ENCODE results near the gene TDRKH.

TDRKH gene

GRCh38 chr1:151838222-151839081, 48.2 kb upstream of the TDRKH start:
- peak overlapping the region; percentile 26 for H3K9ac ChIP-seq (ENCODE audit: low read depth, low read length, poor library complexity)
- H3K9me3 ChIP-seq (replicated peaks in 1 of 2; ENCODE audit: control insufficient read depth in 2 of 2, insufficient read depth in 1 of 2, low read depth in 1 of 2, low read length in 2 of 2): peaks cover 0 to 6% of the 10 kb centered on the region in 2 donors
- peak overlapping the region; percentile 79 for H2BK15ac ChIP-seq (ENCODE audit: low read length)
- no peak overlapping the region for H4K91ac ChIP-seq (ENCODE audit: low read depth, low read length, poor library complexity)
- no CpG with 5 or more reads among the region's 117 CpGs for WGBS, 2 donors (ENCODE audit: extremely low coverage in 2 of 2, insufficient read length in 2 of 2, insufficient replicate concordance in 1 of 2)
- peak overlapping the region; percentile 88 for H2AFZ ChIP-seq (ENCODE audit: low read length)
- no peaks in the 10 kb centered on the region for H3K79me1 ChIP-seq (ENCODE audit: low read depth, low read length)
- H3K4ac ChIP-seq (ENCODE audit: low read length): no peak overlapping the region
- H3K4me1 ChIP-seq (ENCODE audit: control insufficient read depth in 2 of 2, insufficient read depth in 1 of 2, low read depth in 1 of 2, low read length in 2 of 2): peaks cover 8 to 16% of the 10 kb centered on the region in 2 donors
- H3K23ac ChIP-seq (ENCODE audit: low read depth, low read length, poor library complexity): peak overlapping the region; percentile 86
- no peak overlapping the region for H3K14ac ChIP-seq (ENCODE audit: low read length)
- no peak overlapping the region for H2AK5ac ChIP-seq (ENCODE audit: low read depth, low read length)
- H3K36me3 ChIP-seq (replicated peaks in 1 of 2; ENCODE audit: control insufficient read depth in 2 of 2, insufficient read depth in 2 of 2, low read length in 2 of 2): no peaks in the 10 kb centered on the region
- no peak overlapping the region for H2BK120ac ChIP-seq (ENCODE audit: low read depth, low read length)
- peaks cover 22 to 82% (median 42%) of the 10 kb centered on the region in 3 experiments for H3K27me3 ChIP-seq (ENCODE audit: control insufficient read depth in 3 of 3, insufficient read depth in 3 of 3, low read depth in 1 of 3, low read length in 3 of 3)
- no peak overlapping the region for H3K27ac ChIP-seq (replicated peaks; ENCODE audit: low read length)
- H3K18ac ChIP-seq (ENCODE audit: low read length): peak overlapping the region; percentile 81
- H2BK12ac ChIP-seq (ENCODE audit: low read length): no peak overlapping the region
- no peak overlapping the region for H2BK5ac ChIP-seq (ENCODE audit: low read length)
- no peak for DNase-seq (ENCODE audit: low spot score)
- H3K4me3 ChIP-seq (ENCODE audit: low read length in 2 of 2): peak overlapping the region; percentile 27 to 74
- H4K8ac ChIP-seq (ENCODE audit: low read depth, low read length): peak overlapping the region; percentile 43
- peak overlapping the region; percentile 98 for H3K4me2 ChIP-seq (ENCODE audit: insufficient read depth, low read length, poor library complexity, severe bottlenecking)

- Histone ChIP-seq H2BK120ac (ENCODE audit: low read depth, low read length) (no peak overlapping the region), H3K4me3 (ENCODE audit: low read length in 2 of 2) (peak overlapping the region; percentile 27 to 72)
These were observed 47.6 kb upstream of the TDRKH start for GRCh38 chr1:151837884-151838221.

GRCh38 chr1:151837197-151837596, 46.9 kb upstream of the TDRKH start:
- WGBS, 2 donors (ENCODE audit: extremely low coverage in 2 of 2, insufficient read length in 2 of 2, insufficient replicate concordance in 1 of 2): no CpG with 5 or more reads among the region's 3 CpGs

More at GRCh38 chr1:151837884-151838221, 47.6 kb upstream of the TDRKH start:
- Histone ChIP-seq H3K18ac (ENCODE audit: low read length) (peak overlapping the region; percentile 71), H3K23ac (ENCODE audit: low read depth, low read length, poor library complexity) (no peak overlapping the region), H2BK5ac (ENCODE audit: low read length) (no peak overlapping the region), H4K91ac (ENCODE audit: low read depth, low read length, poor library complexity) (no peak overlapping the region), H3K9me3 (replicated peaks in 1 of 2; ENCODE audit: control insufficient read depth in 2 of 2, insufficient read depth in 1 of 2, low read depth in 1 of 2, low read length in 2 of 2) (peaks cover 0 to 6% of the 10 kb centered on the region in 2 donors), H3K4me1 (ENCODE audit: control insufficient read depth in 2 of 2, insufficient read depth in 1 of 2, low read depth in 1 of 2, low read length in 2 of 2) (peaks cover 8 to 16% of the 10 kb centered on the region in 2 donors), H2AK5ac (ENCODE audit: low read depth, low read length) (peak overlapping the region; percentile 57), H2BK12ac (ENCODE audit: low read length) (no peak overlapping the region), H4K8ac (ENCODE audit: low read depth, low read length) (no peak overlapping the region), H3K36me3 (replicated peaks in 1 of 2; ENCODE audit: control insufficient read depth in 2 of 2, insufficient read depth in 2 of 2, low read length in 2 of 2) (no peaks in the 10 kb centered on the region), H3K27ac (replicated peaks; ENCODE audit: low read length) (no peak overlapping the region), H3K14ac (ENCODE audit: low read length) (no peak overlapping the region), H3K4me2 (ENCODE audit: insufficient read depth, low read length, poor library complexity, severe bottlenecking) (peak overlapping the region; percentile 98), H3K9ac (ENCODE audit: low read depth, low read length, poor library complexity) (peak overlapping the region; percentile 13), H3K27me3 (ENCODE audit: control insufficient read depth in 3 of 3, insufficient read depth in 3 of 3, low read depth in 1 of 3, low read length in 3 of 3) (peaks cover 22 to 82% (median 42%) of the 10 kb centered on the region in 3 experiments), H3K79me1 (ENCODE audit: low read depth, low read length) (no peaks in the 10 kb centered on the region), H2BK15ac (ENCODE audit: low read length) (peak overlapping the region; percentile 79), H2AFZ (ENCODE audit: low read length) (peak overlapping the region; percentile 88), H3K4ac (ENCODE audit: low read length) (no peak overlapping the region)
- DNase-seq (ENCODE audit: low spot score): no peak
- no CpG with 5 or more reads among the region's 26 CpGs for WGBS, 2 donors (ENCODE audit: extremely low coverage in 2 of 2, insufficient read length in 2 of 2, insufficient replicate concordance in 1 of 2)

GRCh38 chr1:151835596-151835995, 45.3 kb upstream of the TDRKH start:
- no peak overlapping the region for H2BK5ac ChIP-seq (ENCODE audit: low read length)
- no peak overlapping the region for H3K27ac ChIP-seq (replicated peaks; ENCODE audit: low read length)
- H2BK15ac ChIP-seq (ENCODE audit: low read length): no peak overlapping the region
- H2AK5ac ChIP-seq (ENCODE audit: low read depth, low read length): no peak overlapping the region
- H3K23ac ChIP-seq (ENCODE audit: low read depth, low read length, poor library complexity): no peak overlapping the region
- DNase-seq (ENCODE audit: low spot score): no peak
- H2BK120ac ChIP-seq (ENCODE audit: low read depth, low read length): no peak overlapping the region
- H3K36me3 ChIP-seq (replicated peaks in 1 of 2; ENCODE audit: control insufficient read depth in 2 of 2, insufficient read depth in 2 of 2, low read length in 2 of 2): no peaks in the 10 kb centered on the region
- peaks cover 8 to 16% of the 10 kb centered on the region in 2 donors for H3K4me1 ChIP-seq (ENCODE audit: control insufficient read depth in 2 of 2, insufficient read depth in 1 of 2, low read depth in 1 of 2, low read length in 2 of 2)
- H3K4ac ChIP-seq (ENCODE audit: low read length): no peak overlapping the region
- H3K79me1 ChIP-seq (ENCODE audit: low read depth, low read length): no peaks in the 10 kb centered on the region
- H3K9ac ChIP-seq (ENCODE audit: low read depth, low read length, poor library complexity): no peak overlapping the region
- no peak overlapping the region for H2AFZ ChIP-seq (ENCODE audit: low read length)
- H3K4me3 ChIP-seq (ENCODE audit: low read length in 2 of 2): no peak overlapping the region
- no peak overlapping the region for H3K18ac ChIP-seq (ENCODE audit: low read length)
- WGBS, 2 donors (ENCODE audit: extremely low coverage in 2 of 2, insufficient read length in 2 of 2, insufficient replicate concordance in 1 of 2): no CpG with 5 or more reads among the region's 7 CpGs
- H3K27me3 ChIP-seq (ENCODE audit: control insufficient read depth in 3 of 3, insufficient read depth in 3 of 3, low read depth in 1 of 3, low read length in 3 of 3): peaks cover 22 to 91% (median 41%) of the 10 kb centered on the region in 3 experiments
- no peak overlapping the region for H3K4me2 ChIP-seq (ENCODE audit: insufficient read depth, low read length, poor library complexity, severe bottlenecking)
- H3K14ac ChIP-seq (ENCODE audit: low read length): no peak overlapping the region
- peaks cover 0 to 5% of the 10 kb centered on the region in 2 donors for H3K9me3 ChIP-seq (replicated peaks in 1 of 2; ENCODE audit: control insufficient read depth in 2 of 2, insufficient read depth in 1 of 2, low read depth in 1 of 2, low read length in 2 of 2)
- H4K91ac ChIP-seq (ENCODE audit: low read depth, low read length, poor library complexity): no peak overlapping the region
- no peak overlapping the region for H2BK12ac ChIP-seq (ENCODE audit: low read length)
- no peak overlapping the region for H4K8ac ChIP-seq (ENCODE audit: low read depth, low read length)

More at GRCh38 chr1:151837197-151837596, 46.9 kb upstream of the TDRKH start:
- peaks cover 8 to 16% of the 10 kb centered on the region in 2 donors for H3K4me1 ChIP-seq (ENCODE audit: control insufficient read depth in 2 of 2, insufficient read depth in 1 of 2, low read depth in 1 of 2, low read length in 2 of 2)
- peaks cover 0 to 6% of the 10 kb centered on the region in 2 donors for H3K9me3 ChIP-seq (replicated peaks in 1 of 2; ENCODE audit: control insufficient read depth in 2 of 2, insufficient read depth in 1 of 2, low read depth in 1 of 2, low read length in 2 of 2)
- no peak overlapping the region for H2BK12ac ChIP-seq (ENCODE audit: low read length)
- H3K9ac ChIP-seq (ENCODE audit: low read depth, low read length, poor library complexity): no peak overlapping the region
- H2BK15ac ChIP-seq (ENCODE audit: low read length): no peak overlapping the region
- H2AFZ ChIP-seq (ENCODE audit: low read length): no peak overlapping the region
- no peak overlapping the region for H3K27ac ChIP-seq (replicated peaks; ENCODE audit: low read length)
- H3K27me3 ChIP-seq (ENCODE audit: control insufficient read depth in 3 of 3, insufficient read depth in 3 of 3, low read depth in 1 of 3, low read length in 3 of 3): peaks cover 22 to 85% (median 42%) of the 10 kb centered on the region in 3 experiments
- no peak overlapping the region for H2BK5ac ChIP-seq (ENCODE audit: low read length)
- no peak overlapping the region for H3K4ac ChIP-seq (ENCODE audit: low read length)
- H3K14ac ChIP-seq (ENCODE audit: low read length): no peak overlapping the region
- H2BK120ac ChIP-seq (ENCODE audit: low read depth, low read length): no peak overlapping the region
- no peak overlapping the region for H4K91ac ChIP-seq (ENCODE audit: low read depth, low read length, poor library complexity)
- H4K8ac ChIP-seq (ENCODE audit: low read depth, low read length): no peak overlapping the region
- no peak overlapping the region for H2AK5ac ChIP-seq (ENCODE audit: low read depth, low read length)
- H3K36me3 ChIP-seq (replicated peaks in 1 of 2; ENCODE audit: control insufficient read depth in 2 of 2, insufficient read depth in 2 of 2, low read length in 2 of 2): no peaks in the 10 kb centered on the region
- H3K23ac ChIP-seq (ENCODE audit: low read depth, low read length, poor library complexity): no peak overlapping the region
- H3K4me3 ChIP-seq (ENCODE audit: low read length in 2 of 2): no peak overlapping the region
- H3K18ac ChIP-seq (ENCODE audit: low read length): no peak overlapping the region
- no peak overlapping the region for H3K4me2 ChIP-seq (ENCODE audit: insufficient read depth, low read length, poor library complexity, severe bottlenecking)
- H3K79me1 ChIP-seq (ENCODE audit: low read depth, low read length): no peaks in the 10 kb centered on the region
- DNase-seq (ENCODE audit: low spot score): no peak
